Mesendoderm (in vitro differentiated cells): ENCODE measurements around the gene EDEM3.

Source experiments
- DNase-seq: peaks from one replicate; pipeline ENCODE4 v3.0.0; 2013
- H2AK5ac ChIP-seq: 2 replicates; pipeline ENCODE4 v1.6.1; 2013; ENCODE audit warnings: low read length, inconsistent platforms
- H2BK120ac ChIP-seq: 2 replicates; pipeline ENCODE4 v1.6.1; 2013; ENCODE audit warnings: low read depth, mild to moderate bottlenecking, low read length, moderate library complexity, mixed read lengths
- H2BK15ac ChIP-seq: replicated peaks from 2 replicates; pipeline ENCODE4 v1.6.1; 2013; ENCODE audit warnings: low read depth, mild to moderate bottlenecking, moderate library complexity
- H2BK5ac ChIP-seq: 2 replicates; pipeline ENCODE4 v1.6.1; 2013; ENCODE audit warnings: low read length, inconsistent platforms
- H3K18ac ChIP-seq: 2 replicates; pipeline ENCODE4 v1.6.1; 2013; ENCODE audit warnings: mild to moderate bottlenecking, low read length, mixed read lengths
- H3K23ac ChIP-seq: one replicate; pipeline ENCODE4 v1.6.1; 2013; ENCODE audit warnings: low read length
- H3K27ac ChIP-seq: 2 replicates; pipeline ENCODE4 v1.5.1; 2013; ENCODE audit warnings: low read depth, mild to moderate bottlenecking, inconsistent platforms, low read length, moderate library complexity
- H3K27me3 ChIP-seq: 2 replicates; pipeline ENCODE4 v1.6.1; 2013; ENCODE audit warnings: low read length, control low read depth, mild to moderate bottlenecking, inconsistent platforms; ENCODE audit not compliant: insufficient read depth, poor library complexity
- H3K36me3 ChIP-seq: 2 replicates; pipeline ENCODE4 v1.6.1; 2013; ENCODE audit warnings: low read length, inconsistent platforms; ENCODE audit not compliant: control insufficient read depth, insufficient read depth
- H3K4ac ChIP-seq: one replicate; pipeline ENCODE4 v1.6.1; 2013; ENCODE audit warnings: low read depth, mild to moderate bottlenecking, low read length, moderate library complexity
- H3K4me1 ChIP-seq: 2 replicates; pipeline ENCODE4 v1.6.1; 2013; ENCODE audit warnings: low read depth, low read length, inconsistent platforms; ENCODE audit not compliant: control insufficient read depth
- H3K4me2 ChIP-seq: 2 replicates; pipeline ENCODE4 v1.6.1; 2013; ENCODE audit warnings: low read length
- H3K4me3 ChIP-seq: 2 replicates; pipeline ENCODE4 v1.5.1; 2013; ENCODE audit warnings: mild to moderate bottlenecking, low read length
- H3K56ac ChIP-seq: one replicate; pipeline ENCODE4 v1.6.1; 2013; ENCODE audit warnings: low read length
- H3K79me1 ChIP-seq: 2 replicates; pipeline ENCODE4 v1.6.1; 2013; ENCODE audit warnings: low read length, inconsistent platforms
- H3K79me2 ChIP-seq: 2 replicates; pipeline ENCODE4 v1.6.1; 2013; ENCODE audit warnings: mild to moderate bottlenecking, low read length; ENCODE audit not compliant: control insufficient read depth, insufficient read depth
- H3K9ac ChIP-seq: 2 replicates; pipeline ENCODE4 v1.6.1; 2013; ENCODE audit warnings: low read length, inconsistent platforms
- H4K5ac ChIP-seq: one replicate; pipeline ENCODE4 v1.6.1; 2013; ENCODE audit warnings: low read length
- H4K8ac ChIP-seq: one replicate; pipeline ENCODE4 v1.6.1; 2013; ENCODE audit warnings: low read depth, mild to moderate bottlenecking, control low read depth, low read length, moderate library complexity
- WGBS: extraction: QIAGEN DNeasy Blood & Tissue Kit; methylation state at CpG from one replicate; pipeline ENCODE4 v1.1.7; 2013; ENCODE audit warnings: low lambda C conversion rate, missing lambda C conversion rate; ENCODE audit not compliant: insufficient coverage; ENCODE audit errors: extremely low coverage; 5-methylcytosine and 5-hydroxymethylcytosine counted together

The EDEM3 gene

DNA sequence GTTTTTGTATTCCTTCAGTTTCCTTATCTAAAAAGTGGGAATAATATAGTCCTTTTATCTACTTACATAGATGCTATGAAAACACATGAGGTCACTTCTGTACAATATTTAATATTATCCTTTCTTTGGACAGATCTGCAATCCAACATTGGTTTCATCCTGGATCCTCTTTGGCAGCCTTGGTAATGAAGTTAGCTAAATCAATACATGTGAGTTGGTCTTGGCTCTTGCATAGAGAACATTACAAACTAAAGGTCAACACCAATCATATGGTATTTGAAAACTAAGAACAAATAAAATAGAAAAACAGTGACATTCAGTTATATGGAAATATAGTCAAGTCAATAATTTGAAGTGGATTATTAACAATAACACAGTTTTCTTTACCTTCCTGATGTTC lies 3.2 kb upstream of the EDEM3 start:
- no peak overlapping the region for H3K56ac ChIP-seq
- no peaks in the 10 kb centered on the region for H3K79me2 ChIP-seq
- no peak overlapping the region for H3K9ac ChIP-seq
- H3K79me1 ChIP-seq, result no peaks in the 10 kb centered on the region
- no peak overlapping the region for H3K23ac ChIP-seq
- no peaks in the 10 kb centered on the region for H3K27me3 ChIP-seq
- no peak overlapping the region for H3K4ac ChIP-seq
- H3K4me2 ChIP-seq, result no peak overlapping the region
- H2AK5ac ChIP-seq, result no peak overlapping the region
- no peak overlapping the region for H4K5ac ChIP-seq
- no peaks in the 10 kb centered on the region for H3K4me1 ChIP-seq
- DNase-seq, result no peak
- H2BK5ac ChIP-seq, result no peak overlapping the region
- H3K18ac ChIP-seq, result no peak overlapping the region
- no peak overlapping the region for H2BK120ac ChIP-seq
- no peaks in the 10 kb centered on the region for H3K36me3 ChIP-seq
- no peak overlapping the region for H3K4me3 ChIP-seq
- H4K8ac ChIP-seq, result no peak overlapping the region
- H2BK15ac ChIP-seq, result no peak overlapping the region
- no peak overlapping the region for H3K27ac ChIP-seq

DNA sequence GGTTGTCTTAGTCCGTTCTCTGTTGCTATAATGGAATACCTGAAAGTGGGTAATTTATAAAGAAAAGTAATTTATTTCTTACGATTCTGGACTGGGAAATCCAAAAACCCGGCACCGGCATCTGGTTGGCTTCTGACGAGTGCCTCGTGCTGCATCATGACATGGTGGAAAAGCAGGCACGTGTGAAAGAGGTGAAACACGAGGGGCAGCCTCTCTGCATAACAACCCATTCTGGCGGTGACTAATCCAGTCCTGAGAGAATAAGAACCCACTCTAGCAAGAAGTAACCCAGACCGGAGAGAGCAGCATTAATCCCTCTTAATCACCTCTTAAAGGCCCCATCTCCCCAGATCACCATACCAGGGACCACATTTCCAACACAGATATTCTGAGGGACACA lies 2.7 kb upstream of the EDEM3 start:
- Histone ChIP-seq H3K27ac (no peak overlapping the region), H4K8ac (no peak overlapping the region), H3K56ac (no peak overlapping the region), H3K79me1 (no peaks in the 10 kb centered on the region), H3K4me3 (no peak overlapping the region), H3K27me3 (no peaks in the 10 kb centered on the region), H3K4me1 (no peaks in the 10 kb centered on the region), H3K18ac (no peak overlapping the region), H3K4ac (no peak overlapping the region), H3K79me2 (no peaks in the 10 kb centered on the region), H2BK120ac (no peak overlapping the region), H3K36me3 (no peaks in the 10 kb centered on the region), H3K9ac (no peak overlapping the region), H2BK5ac (no peak overlapping the region), H2BK15ac (no peak overlapping the region), H3K23ac (no peak overlapping the region), H4K5ac (no peak overlapping the region), H3K4me2 (no peak overlapping the region), H2AK5ac (no peak overlapping the region)
- no CpG with 5 or more reads among the region's 10 CpGs for WGBS
- peak; percentile 7 for DNase-seq

DNA sequence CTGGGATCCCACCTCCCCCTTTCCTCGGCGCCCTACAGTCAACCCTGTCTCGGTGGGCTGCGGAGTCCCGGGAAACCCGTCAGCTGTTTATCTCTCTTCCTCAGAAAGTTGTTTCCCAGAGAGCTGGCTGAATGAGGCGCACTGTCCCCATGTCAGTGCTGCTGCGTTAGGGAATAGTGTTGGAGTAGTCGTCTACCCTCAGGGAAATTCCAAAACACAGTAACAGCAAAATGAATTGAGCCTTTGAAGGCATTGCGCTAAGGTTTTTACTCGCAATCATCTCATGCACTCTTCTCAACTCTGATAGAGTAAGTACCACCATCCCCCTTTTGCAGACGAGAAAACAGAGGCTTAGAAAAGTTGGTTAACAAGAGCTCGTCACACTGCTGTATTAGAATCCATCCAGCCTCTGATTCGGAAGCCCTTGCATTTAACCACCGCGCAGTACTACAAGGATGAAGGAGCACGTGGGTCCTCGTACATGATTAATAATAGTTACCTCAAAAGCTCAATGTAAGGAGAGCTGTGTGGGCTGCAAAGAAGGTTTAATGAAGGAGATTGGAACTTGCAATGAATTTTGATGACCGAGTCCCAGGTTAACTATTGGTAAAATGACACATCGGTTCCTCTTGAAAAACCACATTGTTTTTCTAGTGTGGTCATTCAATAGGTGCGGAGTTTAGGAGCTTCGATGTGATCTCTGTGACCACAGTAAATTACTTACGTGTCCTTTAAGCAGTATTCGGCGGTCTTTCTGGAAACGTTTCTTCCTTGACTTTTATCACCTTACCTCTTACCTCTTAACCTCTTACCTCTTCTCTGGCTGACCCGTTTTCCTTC lies 788 bp upstream of the EDEM3 start:
- Histone ChIP-seq H4K8ac (no peak overlapping the region), H3K23ac (no peak overlapping the region), H2BK15ac (no peak overlapping the region), H3K36me3 (no peaks in the 10 kb centered on the region), H3K4ac (no peak overlapping the region), H2BK5ac (no peak overlapping the region), H3K4me1 (no peaks in the 10 kb centered on the region), H3K4me3 (peak overlapping the region; percentile 92), H3K27me3 (no peaks in the 10 kb centered on the region), H3K27ac (no peak overlapping the region), H3K4me2 (peak overlapping the region; percentile 93), H2AK5ac (no peak overlapping the region), H4K5ac (no peak overlapping the region), H2BK120ac (no peak overlapping the region), H3K56ac (peak overlapping the region; percentile 90), H3K79me1 (no peaks in the 10 kb centered on the region), H3K9ac (peak overlapping the region; percentile 75), H3K79me2 (no peaks in the 10 kb centered on the region), H3K18ac (no peak overlapping the region)
- no peak for DNase-seq
- 100% methylated on average over 1 of the region's 27 CpGs for WGBS

DNA sequence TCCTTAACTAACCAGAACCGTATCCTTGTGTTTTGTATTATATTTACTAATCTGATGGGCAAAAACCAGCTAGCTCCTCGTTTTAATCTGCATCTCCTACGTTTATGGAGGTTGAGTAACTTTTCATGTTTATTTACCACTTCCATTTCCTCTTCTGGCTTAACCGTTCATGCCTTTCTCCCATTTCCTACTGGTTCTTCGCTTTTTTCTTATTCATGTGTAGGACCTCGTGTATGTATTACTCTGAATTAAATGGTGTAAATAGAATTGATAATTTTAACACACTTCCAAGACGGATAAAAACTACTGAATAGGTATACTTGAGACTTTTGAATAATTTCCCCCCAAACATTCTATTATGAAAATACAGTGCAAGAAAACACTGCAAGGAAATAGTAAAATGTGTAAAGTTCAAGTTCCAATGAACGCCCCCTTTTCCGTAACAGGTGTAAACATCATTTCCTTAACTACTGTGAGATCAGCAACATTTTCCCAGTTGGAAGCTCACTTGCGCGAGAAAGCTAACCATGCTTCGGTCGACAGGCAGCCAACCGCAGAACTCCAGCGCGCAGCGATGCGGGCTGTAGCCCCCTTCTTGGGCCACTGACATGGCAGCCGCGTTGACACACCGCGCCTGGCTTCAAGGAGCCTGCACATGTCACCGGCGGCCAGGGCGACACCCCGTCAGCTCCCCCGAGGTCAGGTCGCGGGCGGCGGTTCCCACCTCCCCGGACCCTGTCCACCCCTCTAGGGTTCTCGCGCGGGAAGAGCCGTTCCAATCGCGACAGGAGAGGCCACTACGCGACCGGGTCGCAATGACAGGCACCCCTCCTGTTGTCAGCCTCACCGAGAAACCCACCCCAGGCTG lies 816 bp downstream of the EDEM3 start:
- no peak overlapping the region for H2BK5ac ChIP-seq
- H3K4ac ChIP-seq, result no peak overlapping the region
- peak overlapping the region; percentile 95 for H3K56ac ChIP-seq
- H3K18ac ChIP-seq, result no peak overlapping the region
- peak overlapping the region; percentile 84 for H3K4me2 ChIP-seq
- H3K27ac ChIP-seq, result peak overlapping the region; percentile 77
- H3K79me2 ChIP-seq, result no peaks in the 10 kb centered on the region
- no peaks in the 10 kb centered on the region for H3K36me3 ChIP-seq
- H4K8ac ChIP-seq, result no peak overlapping the region
- H2AK5ac ChIP-seq, result no peak overlapping the region
- peak overlapping the region; percentile 6 for H3K23ac ChIP-seq
- no CpG with 5 or more reads among the region's 43 CpGs for WGBS
- no peak overlapping the region for H4K5ac ChIP-seq
- H3K79me1 ChIP-seq, result no peaks in the 10 kb centered on the region
- H3K9ac ChIP-seq, result peak overlapping the region; percentile 79
- peak overlapping the region; percentile 80 for H3K4me3 ChIP-seq
- no peaks in the 10 kb centered on the region for H3K27me3 ChIP-seq
- H2BK120ac ChIP-seq, result no peak overlapping the region
- H2BK15ac ChIP-seq, result no peak overlapping the region
- peak; percentile 64 for DNase-seq
- H3K4me1 ChIP-seq, result no peaks in the 10 kb centered on the region

DNA sequence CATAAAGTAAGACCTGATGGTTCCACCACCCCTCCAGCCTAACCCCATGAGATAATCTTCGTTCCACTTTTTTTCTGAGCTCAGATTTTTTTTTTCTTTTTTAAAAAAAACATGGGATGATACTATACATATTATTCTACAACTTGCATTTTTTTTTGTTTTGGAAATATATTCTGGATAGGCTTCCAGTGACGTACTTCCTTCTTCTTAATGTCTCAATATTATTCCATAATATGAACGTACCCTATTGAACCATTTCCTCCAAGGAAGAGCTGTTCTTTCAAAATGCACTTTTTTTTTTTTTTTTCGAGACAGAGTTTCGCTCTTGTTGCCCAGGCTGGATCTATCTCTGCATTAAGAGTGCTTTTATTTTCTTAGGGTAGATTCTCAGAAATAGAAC lies 1.5 kb downstream of the EDEM3 start:
- WGBS, result no CpG with 5 or more reads among the region's 5 CpGs
- no peak overlapping the region for H2BK5ac ChIP-seq
- H3K4ac ChIP-seq, result no peak overlapping the region
- no peak overlapping the region for H2BK120ac ChIP-seq
- no peak overlapping the region for H3K23ac ChIP-seq
- no peak for DNase-seq
- H3K79me1 ChIP-seq, result no peaks in the 10 kb centered on the region
- no peak overlapping the region for H3K56ac ChIP-seq
- H3K27me3 ChIP-seq, result no peaks in the 10 kb centered on the region
- H3K4me3 ChIP-seq, result no peak overlapping the region
- H4K5ac ChIP-seq, result no peak overlapping the region
- no peaks in the 10 kb centered on the region for H3K4me1 ChIP-seq
- H3K36me3 ChIP-seq, result no peaks in the 10 kb centered on the region
- H3K27ac ChIP-seq, result no peak overlapping the region
- H3K79me2 ChIP-seq, result no peaks in the 10 kb centered on the region
- no peak overlapping the region for H2AK5ac ChIP-seq
- H3K18ac ChIP-seq, result no peak overlapping the region
- no peak overlapping the region for H3K4me2 ChIP-seq
- no peak overlapping the region for H3K9ac ChIP-seq
- no peak overlapping the region for H4K8ac ChIP-seq
- no peak overlapping the region for H2BK15ac ChIP-seq
